ENCODE results near the gene C5orf34.
"Not testable (repeated sequence)": the region's sequence is repeated elsewhere in the genome, so short reads cannot be mapped to it uniquely, and the experiment has no call there.

Gene C5orf34, protein sequence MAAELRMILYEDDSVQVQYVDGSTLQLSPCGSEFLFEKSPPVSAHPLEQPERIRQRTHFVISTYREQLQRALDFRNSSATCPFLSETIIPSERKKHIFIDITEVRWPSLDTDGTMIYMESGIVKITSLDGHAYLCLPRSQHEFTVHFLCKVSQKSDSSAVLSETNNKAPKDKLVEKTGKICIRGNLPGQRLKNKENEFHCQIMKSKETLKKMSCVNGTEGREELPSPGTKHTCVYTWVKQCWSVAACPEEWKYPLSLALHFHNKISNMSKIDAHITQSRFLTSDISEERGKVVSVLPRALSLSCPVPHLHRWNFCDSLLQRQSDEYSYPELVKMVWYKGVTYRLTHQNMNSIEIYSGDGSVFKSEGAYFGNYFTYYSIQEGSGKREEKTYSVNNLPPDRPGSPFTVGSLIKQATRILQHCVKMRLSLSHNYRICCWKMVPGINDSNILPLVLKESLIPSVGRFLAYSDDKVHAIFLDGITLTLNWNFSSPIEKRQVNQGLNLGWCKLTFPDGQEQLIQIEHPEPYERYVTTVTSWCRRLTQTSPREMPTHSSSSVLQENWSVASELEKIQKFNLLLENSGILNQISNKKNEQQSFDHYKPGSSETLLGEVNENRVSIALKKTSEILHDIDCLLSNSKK

DNA sequence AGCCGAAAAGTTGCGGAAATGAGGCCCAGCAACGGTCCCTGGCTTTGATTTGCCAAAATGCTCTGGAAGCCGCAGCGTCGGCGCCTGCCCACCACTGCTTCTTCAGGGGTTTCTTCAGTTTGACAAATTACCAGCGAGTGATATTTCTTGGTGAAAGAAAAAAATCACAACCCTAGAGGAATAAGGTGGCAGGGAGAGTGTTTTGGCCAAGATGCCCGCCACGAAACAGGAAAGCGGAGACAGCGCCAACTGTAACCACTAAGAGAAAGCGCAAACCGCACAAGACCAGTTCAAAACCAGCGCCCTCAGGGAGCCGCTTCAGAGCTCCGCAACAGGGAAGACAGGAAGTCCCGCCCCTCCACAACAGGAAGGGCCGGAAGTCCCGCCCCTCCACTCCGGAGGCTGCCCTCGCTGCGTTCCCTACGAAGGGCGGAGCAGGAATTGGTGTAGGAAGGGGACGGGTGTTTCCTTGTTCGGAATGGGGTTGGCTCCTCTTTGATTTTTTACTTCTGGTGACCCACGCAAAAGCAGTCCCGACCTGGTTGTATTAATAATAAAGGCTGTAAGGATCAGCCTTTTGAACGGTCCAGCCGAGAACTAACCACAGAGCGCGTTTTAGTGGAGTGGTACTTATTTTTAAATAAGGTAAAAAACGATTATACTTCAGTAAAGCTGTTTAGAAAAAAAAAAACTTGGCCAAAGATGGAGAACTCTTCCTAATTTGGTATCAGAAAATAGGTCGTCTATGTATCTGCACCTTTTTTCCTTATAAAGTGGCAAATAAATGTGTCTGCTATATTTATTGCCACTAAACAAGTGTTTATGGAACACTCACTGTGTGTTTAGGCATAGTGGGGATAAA, at the start of gene C5orf34:
Gene C5orf34, minus strand, starts transcription at position 333 of the 862 bp plus-strand sequence. CDS start 5,809 bp downstream, outside the sequence.
- peak; percentile 94 for DNase-seq (ENCODE audit: low spot score)

- DNase-seq (ENCODE audit: low spot score), result no peak
Observed at GRCh38 chr5:43564289-43564850, 49.4 kb upstream of the C5orf34 start.

DNA sequence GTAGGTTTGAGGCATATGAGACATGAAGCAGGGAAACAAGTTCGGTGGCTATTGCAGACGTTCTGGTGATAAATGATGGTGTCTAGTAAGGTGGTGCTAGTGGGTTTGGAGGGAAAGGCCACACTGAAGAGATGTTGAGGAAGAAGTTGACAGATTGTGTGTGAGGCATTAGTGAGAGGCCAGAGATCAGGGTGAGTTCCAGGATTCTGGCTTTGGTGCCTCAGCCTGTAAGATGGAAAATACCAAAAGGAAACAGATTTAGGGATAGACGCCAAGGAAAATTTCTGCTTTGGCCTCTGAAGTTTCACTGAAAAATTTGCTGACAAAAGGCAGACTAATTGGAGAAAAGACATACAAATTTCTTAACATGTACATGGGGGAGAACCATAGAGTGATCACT, 48.4 kb upstream of the C5orf34 start:
- no peak for DNase-seq (ENCODE audit: low spot score)

DNA sequence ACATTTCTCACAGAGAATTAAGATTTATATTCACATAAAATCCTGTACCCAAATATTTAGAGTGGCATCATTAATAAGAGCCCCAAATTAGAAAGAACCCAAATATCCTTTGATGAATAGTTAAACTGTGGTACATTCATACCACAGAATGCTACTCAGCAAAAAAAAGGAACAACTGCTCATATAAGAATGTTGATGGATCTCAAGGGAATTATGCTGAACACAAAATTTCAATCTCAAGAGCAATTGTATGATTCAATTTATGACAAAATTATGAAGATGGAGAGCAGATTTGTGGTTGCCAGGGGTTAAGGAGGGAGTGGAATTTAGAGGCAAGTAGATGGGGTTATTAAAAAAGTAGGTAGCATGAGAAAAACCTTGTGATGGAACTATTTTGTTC, 46.4 kb upstream of the C5orf34 start:
- DNase-seq (ENCODE audit: low spot score), result no peak

- peak; percentile 22 for DNase-seq (ENCODE audit: low spot score)
Observed at GRCh38 chr5:43560128-43560527, 45.2 kb upstream of the C5orf34 start.

- DNase-seq (ENCODE audit: low spot score), result peak; percentile 80
Observed at GRCh38 chr5:43556857-43557542, 42.1 kb upstream of the C5orf34 start, which contains the start of gene PAIP1. PAIP1 (minus strand) TSS chr5:43557077; CDS start chr5:43556846, 231 bp downstream.

DNA sequence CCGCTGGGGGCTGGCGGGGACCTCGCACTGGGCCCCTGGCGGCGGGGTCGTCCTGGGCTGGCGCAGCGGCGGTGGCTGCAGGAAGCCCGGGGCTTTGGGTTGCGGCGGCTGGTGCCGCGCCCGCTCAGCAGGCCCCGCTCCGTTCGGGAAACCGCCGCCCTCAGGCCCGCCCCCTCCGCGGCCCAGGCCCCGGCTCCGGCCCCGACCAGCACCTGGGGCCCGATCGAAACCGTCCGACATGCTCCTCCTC, 41.6 kb upstream of the C5orf34 start:
- DNase-seq (ENCODE audit: low spot score), result not testable (repeated sequence)

GRCh38 chr5:43555895-43556606, 41.1 kb upstream of the C5orf34 start:
- DNase-seq (ENCODE audit: low spot score), result peak; percentile 38

DNA sequence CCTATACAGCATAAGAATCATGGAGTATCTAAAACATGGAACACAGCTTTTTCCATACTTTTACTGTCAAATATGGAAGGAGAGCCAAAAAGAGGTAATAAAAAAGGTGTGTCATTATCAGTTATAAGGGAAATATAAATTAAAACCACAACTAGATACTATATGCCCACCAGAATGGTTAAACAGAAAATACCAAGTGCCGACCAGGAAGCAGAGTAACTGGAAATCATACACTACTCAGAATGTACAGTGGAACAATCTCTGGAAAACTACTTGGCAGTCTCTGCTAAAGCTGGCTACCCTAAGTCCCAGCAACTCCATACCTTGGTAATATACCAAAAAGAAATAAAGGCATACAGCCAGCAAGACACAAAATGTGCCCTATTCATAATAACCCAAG, 39.5 kb upstream of the C5orf34 start:
- no peak for DNase-seq (ENCODE audit: low spot score)

- no peak for DNase-seq (ENCODE audit: low spot score)
Observed at GRCh38 chr5:43553381-43553780, 38.4 kb upstream of the C5orf34 start.

- DNase-seq (ENCODE audit: low spot score), result no peak
Observed at GRCh38 chr5:43551731-43552130, 36.8 kb upstream of the C5orf34 start.

DNA sequence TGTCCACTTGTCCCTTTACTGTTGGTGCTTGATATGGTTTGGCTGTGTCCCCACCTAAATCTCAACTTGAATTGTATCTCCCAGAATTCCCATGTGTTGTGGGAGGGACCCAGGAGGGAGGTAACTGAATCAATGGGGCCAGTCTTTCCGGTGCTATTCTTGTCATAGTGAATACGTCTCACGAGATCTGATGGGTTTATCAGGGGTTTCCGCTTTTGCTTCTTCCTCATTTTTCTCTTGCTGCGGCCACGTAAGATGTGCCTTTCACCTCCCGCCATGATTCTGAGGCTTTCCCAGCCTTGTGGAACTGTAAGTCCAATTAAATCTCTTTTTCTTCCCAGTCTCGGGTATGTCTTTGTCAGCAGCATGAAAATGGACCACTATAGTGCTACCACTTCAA, 34.3 kb upstream of the C5orf34 start:
- DNase-seq (ENCODE audit: low spot score), result not testable (repeated sequence)

- no peak for DNase-seq (ENCODE audit: low spot score)
Observed at GRCh38 chr5:43548358-43548757, 33.4 kb upstream of the C5orf34 start.

DNA sequence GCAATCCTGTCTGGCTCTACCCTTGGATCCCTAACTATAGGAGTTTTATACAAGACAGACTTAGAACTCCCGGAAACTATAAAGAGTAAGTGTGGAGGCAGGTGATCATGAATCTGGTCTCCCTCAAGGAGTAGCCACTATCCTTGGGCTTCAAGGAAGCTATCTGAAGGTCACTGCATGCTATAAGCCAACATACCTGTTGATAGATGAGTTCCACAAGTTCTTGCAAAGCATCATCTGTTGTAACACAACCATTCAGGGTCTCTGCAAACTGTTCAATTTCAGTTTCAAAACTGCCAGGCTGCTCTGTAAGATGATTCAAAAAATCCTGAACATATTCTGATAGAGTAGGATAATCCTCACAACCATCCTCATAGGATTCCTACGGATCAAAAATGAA, 32.6 kb upstream of the C5orf34 start:
- DNase-seq (ENCODE audit: low spot score), result no peak

DNA sequence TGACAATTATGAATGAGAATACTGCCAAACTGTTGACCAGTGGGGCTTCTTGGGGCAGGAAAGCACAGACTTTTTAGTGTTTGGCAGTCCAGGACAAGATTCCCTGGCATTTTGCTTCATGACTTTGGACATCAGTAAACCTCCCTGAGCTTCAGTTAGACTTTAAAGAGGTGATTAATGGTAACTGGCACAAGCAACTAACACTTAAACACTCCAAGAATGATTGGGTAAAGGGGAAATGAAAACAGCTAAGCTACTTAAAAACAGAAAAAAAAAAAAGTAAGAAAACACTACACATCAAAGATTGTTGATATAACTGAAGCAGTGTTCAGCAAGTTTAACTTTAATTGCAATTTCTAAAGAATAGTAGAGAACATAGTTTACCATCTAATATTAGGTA, 28.5 kb upstream of the C5orf34 start:
- no peak for DNase-seq (ENCODE audit: low spot score)

GRCh38 chr5:43540746-43541145, 25.8 kb upstream of the C5orf34 start:
- no peak for DNase-seq (ENCODE audit: low spot score)

DNA sequence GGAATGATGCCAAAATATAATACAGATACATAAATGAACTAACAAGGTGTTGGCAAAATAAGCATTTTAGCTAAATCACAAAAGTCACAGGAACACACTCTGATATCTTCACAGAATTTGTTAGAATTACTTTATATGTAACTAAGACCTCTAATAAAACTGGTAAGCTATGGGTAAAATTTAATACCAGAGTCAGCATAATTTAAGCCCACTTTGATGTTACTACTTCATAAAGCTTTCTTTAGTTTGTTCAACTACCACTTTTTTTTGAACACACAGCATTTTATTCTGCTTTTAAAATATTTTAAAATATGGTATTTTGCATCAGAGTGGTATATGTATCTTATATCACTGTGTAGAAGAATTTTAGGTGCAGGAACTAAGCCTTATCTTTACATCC, 22.0 kb upstream of the C5orf34 start:
- DNase-seq (ENCODE audit: low spot score), result no peak

GRCh38 chr5:43533646-43534045, 18.7 kb upstream of the C5orf34 start:
- no peak for DNase-seq (ENCODE audit: low spot score)

DNA sequence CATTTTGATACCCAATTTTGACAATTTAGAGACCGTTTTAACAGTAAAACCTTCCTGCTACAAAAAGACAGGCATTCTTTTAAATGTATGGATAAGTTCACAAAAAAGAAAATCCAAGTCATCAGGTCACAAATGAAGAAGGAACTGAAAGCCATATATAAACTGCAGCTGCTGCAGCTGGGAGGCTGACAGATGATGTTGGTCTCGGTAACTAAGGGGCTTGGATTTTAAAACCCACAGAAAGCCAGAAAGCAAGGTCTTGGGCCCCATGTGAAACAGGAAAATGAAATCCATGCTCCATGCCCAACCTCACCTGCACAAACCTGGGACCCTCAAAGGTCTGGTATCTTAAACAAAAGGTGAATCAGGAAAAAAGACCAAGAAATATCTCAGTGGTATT, 15.7 kb upstream of the C5orf34 start:
- DNase-seq (ENCODE audit: low spot score), result no peak

GRCh38 chr5:43523662-43524072, 8.7 kb upstream of the C5orf34 start:
- DNase-seq (ENCODE audit: low spot score), result no peak

DNA sequence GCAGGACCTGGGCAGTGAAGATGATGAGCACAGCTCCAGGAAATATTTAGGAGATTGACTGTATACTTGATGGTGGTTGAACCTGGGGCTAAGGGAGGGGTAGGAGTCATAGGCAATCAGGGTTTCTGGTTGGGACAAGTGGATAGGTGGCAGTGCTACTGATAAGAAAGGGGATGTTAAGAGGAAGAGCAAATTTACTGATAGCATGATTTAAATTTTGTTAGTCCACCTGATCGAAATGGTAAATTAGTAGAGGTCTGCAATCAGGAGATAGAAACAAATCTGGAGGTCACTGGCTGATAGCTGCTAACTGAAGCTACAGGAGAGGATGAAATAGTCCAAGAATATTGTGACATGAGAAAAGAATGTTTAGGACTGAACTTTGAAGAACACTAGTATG, 5.7 kb upstream of the C5orf34 start:
- no peak for DNase-seq (ENCODE audit: low spot score)
